ENCODE results near the gene USP38.

The USP38 gene

GRCh38 chr4:143270256-143270838 is 85.6 kb downstream of the USP38 start:
- no peak for DNase-seq (ENCODE audit: low read depth)
